HS-5 (cell line): ENCODE results near the gene CPLX1.
A peak's percentile ranks its signal among the peaks of the same experiment; 100 is the strongest.
"Not testable (repeated sequence)": the region's sequence is repeated elsewhere in the genome, so short reads cannot be mapped to it uniquely, and the experiment has no call there.

Experiments
- DNase-seq: peaks from one replicate; pipeline ENCODE4 v3.0.0-alpha.2; 2012; ENCODE audit warnings: low read depth

CPLX1 gene

GRCh38 chr4:791898-792625, 33.9 kb downstream of the CPLX1 start:
- DNase-seq = no peak

- DNase-seq = no peak
These were observed 34.6 kb downstream of the CPLX1 start for GRCh38 chr4:791252-791897.

DNA sequence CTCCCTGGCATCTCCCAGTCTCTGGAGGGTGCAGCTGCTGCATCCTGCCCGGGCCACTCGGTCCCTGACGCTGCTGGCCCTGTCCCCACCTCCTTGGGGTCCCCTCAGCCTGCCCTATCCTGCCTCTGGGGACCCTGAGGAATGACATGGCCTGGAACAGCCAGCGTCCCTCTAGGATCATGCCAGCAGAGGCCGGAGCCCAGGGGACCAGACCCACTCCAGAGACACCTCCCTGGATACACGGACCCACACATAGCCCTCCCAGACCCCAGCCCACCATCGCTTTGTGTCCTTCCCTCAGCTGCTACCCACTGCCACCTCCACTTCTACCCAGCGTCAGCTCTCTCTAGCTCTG, 35.5 kb downstream of the CPLX1 start:
- no peak for DNase-seq

DNA sequence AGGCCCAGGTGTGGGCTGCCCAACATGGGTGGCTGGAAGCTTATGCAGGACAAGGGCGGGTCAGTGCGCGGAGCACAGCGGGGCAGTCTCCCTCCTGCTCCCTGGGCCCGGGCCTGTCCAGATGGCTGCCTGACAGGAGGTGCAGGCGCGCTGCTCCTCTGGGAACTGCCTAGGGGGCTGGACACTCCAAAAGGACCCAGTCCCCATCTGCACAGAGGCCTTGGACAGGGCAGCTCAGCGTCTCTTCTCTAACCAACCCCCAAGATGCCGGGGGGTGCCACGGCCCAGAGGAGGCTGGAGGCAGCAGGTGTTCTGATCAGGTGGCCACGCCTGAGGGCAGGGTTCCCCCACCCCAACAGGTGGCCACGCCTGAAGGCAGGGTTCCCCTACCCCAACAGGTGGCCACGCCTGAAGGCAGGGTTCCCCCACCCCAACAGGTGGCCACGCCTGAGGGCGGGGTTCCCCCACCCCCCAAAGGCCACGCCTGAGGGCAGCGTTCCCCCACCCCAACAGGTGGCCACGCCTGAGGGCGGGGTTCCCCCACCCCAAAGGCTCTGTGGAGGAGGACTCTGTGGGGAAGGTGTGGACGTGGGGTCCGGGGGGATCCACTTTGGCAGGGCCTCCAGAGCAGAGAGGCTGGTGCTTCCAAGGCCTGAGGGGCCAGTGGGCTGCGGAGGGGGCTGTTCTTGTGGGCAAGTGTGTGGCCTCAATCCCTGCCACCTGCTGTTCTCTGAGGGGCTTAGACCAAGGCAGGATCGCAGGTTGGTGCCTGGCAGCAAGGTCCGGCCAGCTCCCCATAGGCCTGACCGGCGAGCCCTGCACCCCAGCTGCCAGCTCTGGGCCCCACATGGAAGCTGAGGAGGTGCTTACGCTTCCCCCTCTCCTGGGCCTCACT, 36.1 kb downstream of the CPLX1 start:
- no peak for DNase-seq

GRCh38 chr4:788636-789297, 37.2 kb downstream of the CPLX1 start:
- no peak for DNase-seq

GRCh38 chr4:788006-788635, 37.8 kb downstream of the CPLX1 start:
- DNase-seq = no peak

DNA sequence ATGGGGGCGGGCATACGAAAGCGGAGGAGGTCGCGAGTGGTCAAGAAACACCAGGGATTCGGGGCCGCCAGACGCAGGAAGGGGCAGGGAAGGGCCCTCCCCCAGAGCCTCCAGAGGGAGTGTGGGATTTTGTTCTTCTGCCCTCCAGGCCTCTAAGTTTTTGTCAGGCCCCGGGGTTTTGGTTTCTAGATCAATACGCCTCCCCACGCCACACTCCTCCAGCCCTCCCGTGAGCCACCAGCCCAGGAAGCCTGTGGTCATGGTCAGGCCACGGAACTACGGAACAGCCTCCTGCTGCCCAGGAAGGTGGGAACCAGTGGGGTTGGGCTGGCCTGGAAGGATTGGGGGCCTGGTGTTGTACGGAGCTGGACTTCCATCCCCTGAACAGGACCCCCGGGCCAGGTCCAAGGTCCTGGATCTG, 38.4 kb downstream of the CPLX1 start:
- no peak for DNase-seq

DNA sequence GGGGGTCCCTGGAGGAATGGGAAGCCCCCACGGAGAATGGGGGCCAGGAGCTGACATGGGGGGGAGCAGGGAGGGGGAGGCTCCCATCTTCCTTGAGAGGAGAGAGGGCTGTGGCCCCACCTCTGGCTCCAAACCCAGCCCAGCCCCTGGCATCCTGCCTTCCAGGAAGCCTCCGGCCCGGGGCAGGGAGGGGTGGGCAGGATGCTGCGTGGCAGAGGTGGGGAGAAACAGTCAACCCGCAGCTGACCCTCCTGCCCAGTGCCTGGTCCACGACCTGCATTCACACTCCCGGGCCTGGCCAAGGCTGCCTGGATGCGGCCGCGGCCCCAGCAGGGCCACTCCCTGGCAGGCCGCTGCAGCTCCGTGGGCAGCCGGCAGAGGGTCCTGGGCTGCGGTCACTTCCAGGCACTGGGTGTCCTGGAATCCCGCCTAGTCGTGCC, 39.0 kb downstream of the CPLX1 start:
- no peak for DNase-seq

DNA sequence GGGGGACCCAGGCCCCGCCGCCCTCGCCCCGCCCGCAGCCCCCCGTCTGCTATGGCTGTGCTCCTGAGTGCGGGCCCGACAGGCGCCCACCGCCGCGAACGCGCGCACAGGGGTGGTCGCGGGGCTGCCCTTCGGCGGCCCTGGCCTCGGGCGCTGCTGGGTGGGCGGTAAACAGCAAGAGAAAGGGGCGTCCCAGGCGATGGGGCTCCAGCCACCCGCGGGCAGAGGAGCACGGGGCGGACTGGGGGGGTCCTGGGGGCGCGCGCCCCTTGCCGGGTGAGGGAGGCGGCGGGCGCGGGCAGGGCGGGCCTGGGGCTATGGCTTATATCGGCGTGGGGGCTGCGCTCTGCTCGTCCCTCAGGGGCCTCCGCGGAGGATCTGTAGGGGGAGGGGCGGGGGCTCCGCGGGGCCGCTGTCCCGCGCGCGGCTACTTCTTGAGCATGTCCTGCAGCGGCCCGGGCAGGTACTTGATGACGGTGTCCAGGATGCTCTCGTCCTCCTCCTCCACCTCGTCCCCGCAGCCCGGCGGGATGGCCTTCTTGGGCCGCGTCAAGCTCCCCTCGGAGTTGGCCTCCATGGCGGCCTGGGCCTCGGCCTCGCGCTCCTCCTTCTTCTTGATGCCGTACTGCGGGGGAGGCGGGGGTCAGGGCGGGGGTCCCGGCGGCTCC, 39.7 kb downstream of the CPLX1 start:
- DNase-seq = no peak

GRCh38 chr4:785332-786073, 40.4 kb downstream of the CPLX1 start:
- DNase-seq = no peak

GRCh38 chr4:784401-785331, 41.3 kb downstream of the CPLX1 start:
- DNase-seq = no peak

GRCh38 chr4:781493-782216, 44.3 kb downstream of the CPLX1 start:
- peak; percentile 94 for DNase-seq

- no peak for DNase-seq
These were observed 45.0 kb downstream of the CPLX1 start for GRCh38 chr4:780716-781492.

GRCh38 chr4:780255-780654, 45.7 kb downstream of the CPLX1 start:
- not testable (repeated sequence) for DNase-seq

DNA sequence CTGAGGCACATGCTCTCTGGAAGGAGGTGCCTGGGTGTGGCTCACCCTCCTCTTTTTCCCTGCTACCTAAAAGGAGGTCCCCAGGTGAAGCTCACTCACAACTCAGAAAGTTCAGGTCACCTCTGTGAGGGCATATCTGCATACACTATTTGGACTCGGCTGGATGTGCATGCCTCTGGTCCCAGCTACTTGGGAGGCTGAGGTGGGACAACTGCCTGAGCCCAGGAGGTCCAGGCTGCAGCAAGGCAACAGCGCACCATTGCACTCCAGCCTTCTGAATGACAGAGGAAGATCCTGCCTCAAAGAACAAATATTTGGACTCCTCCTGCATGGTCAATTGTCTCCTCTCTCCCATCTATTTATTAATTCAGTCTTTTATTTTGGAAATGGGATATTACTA, 46.4 kb downstream of the CPLX1 start:
- DNase-seq = no peak

- no peak for DNase-seq
These were observed 48.2 kb downstream of the CPLX1 start for GRCh38 chr4:777520-778262.

GRCh38 chr4:776743-777441, 49.0 kb downstream of the CPLX1 start:
- no peak for DNase-seq
